HG03565 (cell line): ENCODE results near the gene AIF1L.
"Not testable (repeated sequence)": the region's sequence is repeated elsewhere in the genome, so short reads cannot be mapped to it uniquely, and the experiment has no call there.

Experiments
- ATAC-seq: cut with Tn5 transposase; IDR thresholded peaks from one replicate; pipeline ENCODE4 v1.9.1; 2021; ENCODE audit warnings: mild to moderate bottlenecking, moderate library complexity; ENCODE audit not compliant: unreplicated experiment

AIF1L gene

DNA sequence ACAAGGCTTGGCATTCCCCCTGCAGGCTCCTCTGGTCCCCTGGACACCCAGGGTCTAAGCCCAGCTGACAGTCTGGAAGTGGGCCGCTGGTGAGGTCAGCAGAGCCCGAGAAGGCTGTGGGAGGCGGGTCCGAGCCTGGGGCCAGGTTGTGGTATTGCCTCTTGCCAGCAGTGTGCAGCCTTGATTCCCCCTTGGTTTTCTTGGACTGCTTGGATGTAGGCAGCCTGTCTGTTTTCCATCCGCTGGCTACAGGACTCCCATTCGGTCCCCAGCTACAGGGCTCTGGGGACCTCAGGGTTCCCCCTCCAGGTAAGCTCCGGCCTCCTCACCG, 1.6 kb downstream of the AIF1L start:
- ATAC-seq: no peak

DNA sequence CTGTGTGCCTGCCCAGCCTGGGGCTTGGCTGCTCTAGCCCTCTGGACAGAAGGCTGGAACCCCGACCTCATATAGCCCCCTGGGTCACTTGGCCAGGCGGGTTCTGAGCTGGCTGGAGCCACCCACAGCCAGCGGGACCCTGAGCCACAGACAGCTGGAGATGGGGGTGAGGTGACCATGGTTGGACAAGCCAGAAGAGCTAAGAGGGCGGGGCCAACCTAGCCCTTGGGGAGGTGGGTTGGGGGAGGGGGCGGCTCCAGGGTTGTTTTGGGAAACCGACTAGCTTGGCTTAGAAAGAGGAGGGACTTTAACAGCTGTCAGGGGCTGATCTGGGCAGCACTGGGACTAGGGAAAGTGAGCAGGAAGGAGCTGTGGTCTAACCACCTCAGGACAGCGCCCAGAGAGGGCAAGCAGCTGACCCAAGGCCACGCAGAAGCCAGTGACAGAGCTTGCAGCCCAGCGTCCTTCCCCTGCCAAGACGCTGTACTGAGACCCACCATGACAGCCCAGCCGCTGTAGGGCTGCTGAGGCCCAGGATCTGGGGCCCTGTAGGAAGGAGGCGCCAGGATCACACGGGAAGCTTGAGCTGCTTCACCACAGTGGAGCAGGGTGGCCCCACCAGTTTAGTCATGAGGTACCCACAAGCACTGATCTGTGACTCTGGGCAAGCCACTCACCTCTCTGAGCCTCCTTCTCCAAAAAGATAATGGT, 2.2 kb downstream of the AIF1L start:
- ATAC-seq: no peak

DNA sequence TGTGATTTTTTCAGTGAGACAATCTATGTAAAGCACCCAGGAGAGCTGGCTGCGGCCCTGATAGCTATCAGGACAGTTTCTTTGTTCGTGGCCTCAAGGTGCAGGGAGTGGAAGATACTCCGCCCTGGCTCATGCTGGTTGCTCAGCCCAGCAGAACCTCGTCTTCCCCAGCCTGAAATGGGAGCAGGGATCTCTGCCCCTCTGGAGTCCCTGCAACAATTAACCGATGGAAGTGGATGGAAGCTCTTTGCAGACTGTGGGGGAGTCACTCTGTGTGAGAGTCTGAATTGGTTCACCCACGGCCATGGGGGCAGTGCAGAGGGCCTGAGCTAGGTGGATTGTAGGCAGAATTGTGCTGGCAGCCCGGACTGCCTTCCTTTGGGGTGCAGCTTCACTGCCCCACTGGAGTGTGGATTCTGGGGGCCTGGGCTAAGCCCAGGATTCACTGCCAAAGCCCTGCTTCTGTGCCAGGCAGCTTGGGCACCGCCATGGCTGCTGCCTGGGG, 2.8 kb downstream of the AIF1L start:
- ATAC-seq: no peak

DNA sequence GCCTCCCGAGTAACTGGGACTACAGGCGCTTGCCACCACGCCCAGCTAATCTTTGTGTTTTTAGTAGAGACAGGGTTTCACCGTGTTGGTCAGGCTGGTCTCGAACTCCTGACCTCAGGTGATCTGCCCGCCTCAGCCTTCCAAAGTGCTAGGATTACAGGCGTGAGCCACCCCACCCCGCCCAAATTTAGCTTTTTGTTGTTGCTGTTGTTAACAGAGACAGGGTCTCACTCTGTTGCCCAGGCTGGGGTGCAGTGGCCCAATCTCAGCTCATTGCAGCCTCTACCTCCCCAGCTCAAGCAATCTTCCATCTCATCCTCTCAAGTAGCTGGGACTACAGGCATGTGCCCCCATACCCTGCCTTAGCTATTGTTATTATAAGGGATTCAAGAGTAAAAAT, 3.5 kb downstream of the AIF1L start:
- not testable (repeated sequence) for ATAC-seq

DNA sequence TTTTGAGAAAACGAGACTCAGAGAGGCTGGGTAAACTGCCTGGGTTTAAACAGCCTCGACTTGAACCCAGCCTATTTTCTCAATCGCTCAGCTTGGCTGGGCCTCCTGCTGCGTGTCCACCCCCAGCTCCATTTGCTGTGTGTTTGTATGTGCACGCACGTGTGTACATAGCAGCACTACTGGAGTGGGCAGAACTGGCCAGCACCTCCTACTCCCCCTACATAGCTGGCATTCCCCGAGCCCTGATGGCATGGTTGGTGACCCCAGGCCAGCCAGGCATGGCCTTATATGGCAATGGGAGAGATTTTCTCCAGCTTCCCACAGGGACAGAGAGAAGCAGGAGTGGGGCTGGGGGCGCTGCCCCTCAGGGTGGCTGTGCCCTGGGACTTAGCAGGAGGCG, 4.1 kb downstream of the AIF1L start:
- ATAC-seq: no peak

DNA sequence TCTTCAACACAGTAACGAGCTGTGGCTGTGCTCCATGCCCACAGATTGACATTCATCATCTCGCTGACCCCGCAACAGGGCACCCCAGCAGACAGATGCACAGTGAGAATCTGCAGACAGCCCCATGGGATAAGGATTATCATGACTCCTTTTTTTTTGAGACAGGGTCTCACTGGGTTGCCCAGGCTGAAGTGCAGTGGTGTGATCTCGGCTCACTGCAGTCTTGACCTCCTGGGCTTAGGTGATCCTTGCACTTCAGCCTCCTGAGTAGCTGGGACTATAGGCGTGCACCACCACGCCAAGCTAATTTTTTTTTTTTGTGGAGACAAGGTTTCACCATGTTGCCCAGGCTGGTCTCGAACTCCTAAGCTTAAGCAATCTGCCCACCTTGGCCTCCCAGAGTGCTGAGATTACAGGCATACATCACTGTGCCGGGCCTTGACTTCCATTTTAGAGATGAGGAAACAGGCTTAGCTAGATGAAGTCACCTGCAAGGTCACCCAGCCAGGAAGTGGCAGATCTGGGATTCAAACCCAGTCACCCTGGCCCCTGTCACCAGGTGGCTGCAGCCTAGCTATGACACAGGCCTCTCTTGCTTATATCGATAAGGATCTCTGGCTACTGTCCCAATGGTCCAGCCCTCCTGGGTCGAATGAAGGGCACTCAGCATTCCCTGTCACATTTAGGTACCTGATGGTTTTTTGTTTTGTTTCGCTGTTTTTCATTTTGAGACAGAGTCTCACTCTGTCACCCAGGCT, 5.1 kb downstream of the AIF1L start:
- ATAC-seq: no peak

DNA sequence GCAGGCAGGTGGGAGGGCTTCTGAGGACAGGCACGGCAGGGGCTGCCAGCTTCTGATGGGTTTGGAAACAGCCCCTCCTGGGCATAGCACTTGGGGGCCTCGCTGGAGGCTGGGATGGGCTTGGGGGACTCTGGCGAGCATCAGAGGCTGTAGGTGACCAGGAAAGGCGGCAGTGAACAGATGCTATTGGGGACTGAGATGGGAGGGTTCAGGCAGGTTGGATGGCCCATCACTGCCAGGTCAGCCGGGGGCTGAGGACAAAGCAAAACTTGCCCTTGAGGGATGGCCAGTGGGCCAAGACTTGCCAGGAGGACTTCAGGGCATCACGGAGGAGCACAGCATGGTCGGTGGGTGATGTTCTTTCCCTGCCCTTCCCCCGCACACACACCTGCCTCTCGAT, 6.7 kb downstream of the AIF1L start:
- ATAC-seq: no peak

DNA sequence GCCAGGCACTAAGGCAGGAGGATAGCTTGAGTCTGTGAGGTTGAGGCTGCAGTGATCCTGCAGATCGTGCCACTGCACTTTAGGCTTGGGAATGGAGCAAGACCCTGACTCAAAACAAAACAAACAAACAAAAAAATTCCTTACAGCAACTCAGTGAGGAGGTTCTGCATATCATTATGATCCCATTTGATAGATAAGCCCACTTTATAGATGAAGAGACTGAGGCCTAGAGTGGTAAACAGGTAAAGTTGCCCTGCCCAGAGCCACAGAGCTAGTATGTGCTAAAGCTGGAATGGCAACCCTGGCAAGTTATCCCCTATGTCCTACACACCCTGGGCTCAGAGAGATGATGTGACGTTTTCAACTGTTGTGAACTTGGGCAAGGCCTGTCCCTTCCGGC, 7.2 kb downstream of the AIF1L start:
- no peak for ATAC-seq

DNA sequence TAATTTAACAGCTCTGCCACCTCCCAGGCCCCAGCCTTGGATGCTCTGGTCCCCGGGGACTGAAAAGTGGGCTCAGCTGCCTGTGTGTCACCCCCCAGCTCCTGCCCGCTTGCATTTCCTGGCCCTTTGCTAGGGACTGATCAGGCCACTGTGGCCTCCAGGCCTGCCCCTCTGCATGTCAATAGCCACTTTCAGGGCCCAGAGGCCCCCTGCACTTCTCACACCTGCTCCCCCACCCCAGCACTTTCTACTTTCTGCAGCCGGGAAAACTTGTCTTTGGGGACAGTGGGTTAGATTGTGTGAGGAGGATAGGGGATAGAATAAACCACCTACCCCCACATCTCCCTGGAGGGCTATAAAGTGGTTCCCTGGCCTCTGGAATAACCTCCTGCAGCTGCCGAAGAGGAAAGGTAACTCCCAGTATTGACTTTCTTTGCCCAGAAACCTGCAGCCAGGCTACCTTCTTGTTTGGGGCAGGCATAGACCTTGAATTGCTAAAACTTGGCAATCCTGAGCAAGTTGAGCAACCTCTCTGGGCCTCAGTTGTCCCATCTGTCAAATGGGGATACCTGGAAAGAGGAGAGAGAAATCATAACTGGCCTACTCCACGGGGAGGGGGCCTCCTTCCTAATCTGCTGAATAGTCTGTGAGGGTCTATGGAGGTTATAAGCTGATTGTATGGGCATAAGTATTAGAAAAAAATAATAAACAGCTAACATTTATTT, 7.8 kb downstream of the AIF1L start:
- no peak for ATAC-seq

DNA sequence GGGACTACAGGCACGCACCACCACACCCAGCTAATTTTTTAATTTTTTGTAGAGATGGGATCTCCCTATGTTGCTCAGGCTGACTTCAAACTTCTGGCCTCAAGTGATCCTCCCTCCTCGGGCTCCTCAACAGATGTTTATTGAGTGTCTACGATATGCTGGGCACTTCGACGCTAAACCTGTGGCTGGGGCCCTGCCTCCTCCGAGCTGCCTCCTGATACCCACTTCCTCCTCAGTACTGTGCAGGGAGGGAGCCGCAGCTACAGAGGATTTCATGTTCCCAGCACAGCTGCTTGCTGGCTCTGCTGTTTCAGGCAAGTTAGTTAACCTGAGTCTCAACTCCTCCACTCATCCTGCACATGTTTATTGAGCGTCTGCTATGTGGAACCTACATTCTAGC, 9.6 kb downstream of the AIF1L start:
- ATAC-seq: no peak

DNA sequence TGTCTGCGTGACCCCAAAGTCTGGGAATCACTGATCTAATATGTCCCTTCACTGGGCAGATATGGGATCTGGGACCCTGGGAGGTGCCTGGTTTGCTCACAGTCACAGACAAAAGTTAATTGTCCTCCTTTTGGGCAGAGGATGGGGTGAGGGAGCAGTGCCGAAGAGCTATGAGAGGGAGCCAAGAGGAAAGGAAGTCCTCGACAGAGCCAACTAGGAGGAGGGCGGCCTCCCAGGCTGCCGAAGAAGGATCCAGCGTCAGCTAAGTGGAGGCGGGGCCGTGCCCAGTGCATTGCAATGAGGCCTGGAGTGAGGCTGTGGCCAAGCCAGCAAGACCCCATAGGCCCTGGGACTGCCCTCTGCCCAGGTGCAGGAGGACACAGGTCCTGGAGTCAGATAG, 11.4 kb downstream of the AIF1L start:
- ATAC-seq: no peak

DNA sequence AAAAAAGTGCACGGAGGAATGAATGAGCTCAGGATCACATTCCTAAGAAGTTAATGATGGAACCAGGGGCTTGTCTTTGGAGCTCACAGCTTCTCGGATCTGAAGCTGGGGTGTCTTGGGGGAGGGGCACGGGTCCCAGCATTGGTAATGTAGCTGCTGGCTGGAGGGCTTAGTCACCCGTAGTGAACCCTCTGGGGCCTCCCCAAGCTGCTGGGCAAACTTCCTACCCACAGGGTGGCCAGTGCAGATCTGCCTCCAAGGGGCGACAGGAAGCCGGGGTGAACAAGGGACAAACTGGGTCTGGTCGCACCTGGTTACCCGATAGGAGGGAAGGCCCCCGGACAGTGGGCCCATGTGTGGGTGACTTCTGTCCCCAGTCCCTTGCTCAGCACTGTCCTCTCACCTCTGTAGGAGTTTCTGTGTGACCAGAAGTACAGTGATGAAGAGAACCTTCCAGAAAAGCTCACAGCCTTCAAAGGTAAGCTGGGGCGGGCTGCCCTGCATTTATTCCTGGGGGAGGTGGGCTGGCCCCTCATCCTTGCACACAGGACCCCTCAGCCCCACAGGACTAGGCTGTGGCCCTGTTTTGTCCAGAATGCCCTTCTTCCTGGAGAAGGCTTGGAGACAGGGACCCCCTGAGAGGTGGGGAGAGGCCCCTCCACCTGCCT, 15.0 kb downstream of the AIF1L start:
- ATAC-seq: no peak

DNA sequence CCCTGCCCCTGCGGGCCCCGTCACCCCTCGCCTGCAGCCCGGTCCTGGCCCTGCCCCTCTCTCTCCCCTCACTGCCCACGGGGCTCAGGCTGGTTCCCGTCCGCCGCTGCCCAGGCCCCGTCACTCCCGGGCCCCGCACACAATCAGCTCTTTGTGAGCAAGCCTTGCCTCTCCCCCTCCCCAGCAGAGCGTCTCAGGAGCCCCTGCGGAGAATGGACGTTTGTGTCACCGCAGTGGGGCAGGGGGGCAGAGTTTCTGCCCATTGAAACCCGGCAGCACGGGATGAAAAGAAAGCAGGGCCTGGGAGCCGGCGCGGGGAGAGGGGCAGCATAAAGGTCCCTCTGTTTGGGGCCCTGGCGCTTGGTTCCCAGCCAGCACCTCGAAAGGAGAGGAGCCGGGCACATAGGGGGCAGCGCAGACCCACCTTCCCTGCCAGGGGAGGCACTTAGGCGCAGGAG, 15.6 kb downstream of the AIF1L start:
- ATAC-seq: no peak

DNA sequence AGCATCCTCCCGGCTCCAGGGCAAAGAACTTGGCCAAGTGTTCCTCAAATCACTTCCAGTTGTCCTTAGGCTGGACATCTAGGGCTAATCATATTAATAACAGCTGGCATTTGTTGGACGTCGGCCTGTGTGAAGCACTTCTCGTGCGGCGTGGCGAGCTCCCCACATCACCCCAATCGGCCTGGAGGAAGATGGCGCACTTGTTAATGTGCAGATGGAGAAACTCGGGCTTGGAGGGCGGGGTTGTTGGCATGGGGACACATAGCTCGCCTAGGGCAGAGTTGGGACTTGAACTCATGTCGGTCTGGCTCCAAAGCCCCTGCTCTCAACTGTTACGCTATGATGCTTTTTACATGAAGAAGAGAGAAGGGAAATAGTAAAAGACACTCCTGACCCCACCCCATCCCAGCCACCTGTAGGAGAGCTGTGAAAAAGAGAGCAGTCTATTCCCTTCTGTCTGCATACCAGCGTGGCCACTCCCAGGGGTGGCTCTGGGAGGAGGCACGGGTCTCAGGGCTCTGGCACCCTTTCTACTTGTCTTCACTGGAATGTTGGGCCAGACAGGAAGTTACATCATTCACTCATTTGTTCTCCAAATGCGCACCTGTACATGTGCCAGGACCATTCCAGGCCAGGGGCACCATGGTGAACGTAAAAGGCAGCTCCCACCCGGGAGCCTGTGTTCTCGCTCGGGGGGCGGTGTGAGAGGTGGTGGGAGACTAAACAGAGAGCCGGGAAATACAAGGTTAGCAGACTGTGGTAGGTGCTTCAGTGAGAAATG, 16.2 kb downstream of the AIF1L start:
- ATAC-seq: no peak

DNA sequence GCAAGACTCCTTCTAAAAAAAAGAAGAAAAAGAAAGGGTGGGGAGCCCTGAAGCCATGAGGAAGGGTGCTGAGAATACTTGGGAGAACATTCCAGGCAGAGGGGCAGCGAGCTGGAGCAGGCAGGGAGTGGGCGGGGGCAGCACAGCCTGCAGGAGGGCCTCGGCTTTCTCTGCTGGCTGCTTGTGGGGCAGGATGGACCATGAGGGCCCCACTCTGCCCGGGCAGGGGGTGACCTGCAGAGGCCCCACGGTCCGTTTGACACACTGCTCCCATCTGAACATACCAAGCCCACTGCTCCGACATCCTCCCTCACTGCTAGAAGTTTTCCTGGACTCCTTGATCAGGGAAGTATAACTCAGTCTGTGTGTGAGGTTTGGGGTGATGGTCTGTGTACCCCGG, 17.3 kb downstream of the AIF1L start:
- ATAC-seq: no peak

DNA sequence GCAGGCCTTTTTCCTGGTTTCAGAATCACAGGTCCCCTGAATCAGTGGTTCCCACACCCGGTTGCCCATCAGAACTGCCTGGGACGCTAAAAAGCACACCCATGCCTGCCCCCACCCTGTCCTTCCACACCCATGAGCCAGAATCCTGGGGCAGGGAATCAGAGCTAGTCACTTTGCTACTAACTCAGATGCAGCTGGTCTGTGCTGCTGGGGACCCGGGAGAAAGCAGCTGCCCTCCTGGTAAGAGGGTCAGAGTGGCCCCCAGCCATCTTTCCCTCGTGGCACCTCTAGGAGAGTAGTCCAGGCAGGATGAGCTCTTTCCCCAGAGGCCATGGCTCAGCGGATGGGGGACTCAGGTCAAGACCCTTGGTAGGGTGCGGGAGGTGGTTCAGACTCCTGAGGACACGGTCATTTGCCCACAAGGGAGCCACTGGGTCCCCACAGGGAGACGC, 17.8 kb downstream of the AIF1L start:
- ATAC-seq: no peak

DNA sequence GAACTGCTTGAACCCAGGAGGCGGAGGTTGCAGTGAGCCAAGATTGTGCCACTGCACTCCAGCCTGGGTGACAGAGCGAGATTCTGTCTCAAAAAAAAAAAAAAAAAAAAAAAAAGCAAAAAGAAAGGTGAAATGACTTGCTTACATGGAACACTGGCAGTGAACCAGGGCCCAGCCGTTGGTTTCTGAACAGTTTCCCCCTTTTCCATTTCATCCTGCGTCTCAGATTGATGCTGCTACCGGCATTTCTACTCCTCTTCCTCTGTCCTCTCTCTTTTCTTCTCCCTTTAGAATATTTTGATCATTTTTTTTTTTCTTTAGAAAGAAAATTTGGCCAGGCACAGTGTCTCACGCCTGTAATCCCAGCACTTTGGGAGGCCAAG, 19.0 kb downstream of the AIF1L start:
- ATAC-seq: not testable (repeated sequence)

DNA sequence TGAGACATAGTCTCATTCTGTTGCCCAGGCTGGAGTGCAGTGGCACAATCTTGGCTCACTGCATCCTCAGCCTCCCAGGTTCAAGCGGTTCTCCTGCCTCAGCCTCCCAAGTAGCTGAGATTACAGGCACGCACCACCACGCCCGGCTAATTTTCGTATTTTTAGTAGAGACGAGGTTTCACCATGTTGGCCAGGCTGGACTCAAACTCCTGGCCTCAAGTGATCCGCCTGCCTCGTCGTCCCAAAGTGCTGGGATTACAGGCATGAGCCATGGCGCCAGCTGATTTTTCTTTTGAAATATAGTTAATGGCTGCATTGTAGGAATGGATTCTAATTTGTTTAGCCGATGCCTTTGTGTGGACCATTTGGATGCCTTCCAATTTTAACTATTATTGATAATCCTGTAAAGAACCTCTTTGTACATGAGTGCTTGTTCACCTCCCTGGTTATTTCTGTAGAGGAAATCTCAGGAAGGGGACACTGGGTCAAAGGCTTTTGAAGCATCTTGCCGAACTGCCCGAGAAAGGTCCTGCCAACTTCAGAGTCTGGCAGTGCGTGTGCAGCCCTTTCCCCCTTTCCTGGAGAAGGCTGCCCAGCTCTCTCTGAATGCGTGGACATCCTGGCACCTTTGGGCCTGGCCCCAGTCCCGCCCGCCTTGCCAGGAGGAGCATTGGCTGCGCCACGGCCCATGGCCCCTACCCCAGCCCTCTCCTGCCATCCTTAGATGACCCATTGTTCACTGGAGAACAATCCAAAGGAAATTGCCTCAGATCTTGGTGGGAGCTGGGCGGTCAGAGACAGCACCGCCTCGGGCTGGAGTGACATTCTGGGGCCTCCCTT, 20.2 kb downstream of the AIF1L start:
- no peak for ATAC-seq

DNA sequence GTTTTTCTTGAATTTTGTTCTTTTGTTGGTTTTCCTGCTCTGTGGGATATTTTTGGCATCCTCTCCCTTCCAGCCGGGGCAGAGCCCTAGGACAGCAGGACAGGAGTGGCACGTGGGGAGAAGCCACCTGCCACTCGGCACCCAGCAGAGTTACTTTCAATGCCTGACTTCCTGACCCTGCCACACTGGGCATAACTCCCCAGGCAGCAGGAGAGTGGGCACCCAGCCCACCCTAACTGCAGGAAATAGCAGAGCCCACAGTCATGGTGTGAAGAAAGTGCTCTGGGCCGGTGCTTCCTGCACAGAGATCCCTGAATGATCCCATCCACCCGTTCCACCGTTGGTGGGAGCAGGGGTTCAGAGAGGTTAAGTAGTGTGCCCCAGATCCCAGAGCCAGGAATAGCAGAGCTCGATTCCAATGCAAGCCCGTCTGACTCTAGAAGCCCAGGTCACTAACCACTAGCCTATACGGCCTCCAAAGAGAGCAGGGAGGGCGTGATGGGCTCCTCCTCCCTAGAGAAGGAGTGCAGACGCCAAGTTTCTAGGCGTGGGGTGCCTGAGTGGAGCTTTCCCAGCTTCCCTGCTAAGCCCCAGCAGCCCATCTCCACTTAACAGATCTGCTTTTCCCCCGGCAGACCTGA, 20.9 kb downstream of the AIF1L start:
- no peak for ATAC-seq
